ENCODE results near the gene ATP5MG.

ATP5MG gene

GRCh38 chr11:118447423-118447822 is 46.0 kb downstream of the ATP5MG start:
- H3K4me2 ChIP-seq (ENCODE audit: low read length): no peak overlapping the region
- no peak overlapping the region for H3K4me3 ChIP-seq (ENCODE audit: low read length)
- no peak overlapping the region for H3K9ac ChIP-seq (ENCODE audit: low read depth, low read length)
- H3K4me1 ChIP-seq (ENCODE audit: control insufficient read depth, insufficient read depth, low read length): peaks cover 8% of the 10 kb centered on the region
- no peaks in the 10 kb centered on the region for H3K27me3 ChIP-seq (ENCODE audit: control insufficient read depth, insufficient read depth, low read length)
- peaks cover 6% of the 10 kb centered on the region for H3K36me3 ChIP-seq (ENCODE audit: insufficient read depth, low read length)
- H3K9me3 ChIP-seq (replicated peaks; ENCODE audit: low read length): no peaks in the 10 kb centered on the region

- Histone ChIP-seq H3K36me3 (ENCODE audit: insufficient read depth, low read length) (peaks cover 6% of the 10 kb centered on the region), H3K9me3 (replicated peaks; ENCODE audit: low read length) (no peaks in the 10 kb centered on the region), H3K4me1 (ENCODE audit: control insufficient read depth, insufficient read depth, low read length) (peaks cover 8% of the 10 kb centered on the region), H3K4me2 (ENCODE audit: low read length) (no peak overlapping the region), H3K9ac (ENCODE audit: low read depth, low read length) (no peak overlapping the region), H3K4me3 (ENCODE audit: low read length) (no peak overlapping the region), H3K27me3 (ENCODE audit: control insufficient read depth, insufficient read depth, low read length) (no peaks in the 10 kb centered on the region)
Measured at GRCh38 chr11:118448294-118448693, 46.9 kb downstream of the ATP5MG start.

- Histone ChIP-seq H3K4me3 (ENCODE audit: low read length) (no peak overlapping the region), H3K36me3 (ENCODE audit: insufficient read depth, low read length) (peaks cover 6% of the 10 kb centered on the region), H3K9ac (ENCODE audit: low read depth, low read length) (no peak overlapping the region), H3K9me3 (replicated peaks; ENCODE audit: low read length) (no peaks in the 10 kb centered on the region), H3K27me3 (ENCODE audit: control insufficient read depth, insufficient read depth, low read length) (no peaks in the 10 kb centered on the region), H3K4me2 (ENCODE audit: low read length) (no peak overlapping the region), H3K4me1 (ENCODE audit: control insufficient read depth, insufficient read depth, low read length) (peaks cover 8% of the 10 kb centered on the region)
Measured at GRCh38 chr11:118449316-118449918, 48.0 kb downstream of the ATP5MG start.

GRCh38 chr11:118450451-118450850 is 49.0 kb downstream of the ATP5MG start:
- H3K27me3 ChIP-seq (ENCODE audit: control insufficient read depth, insufficient read depth, low read length): no peaks in the 10 kb centered on the region
- no peak overlapping the region for H3K4me2 ChIP-seq (ENCODE audit: low read length)
- H3K4me3 ChIP-seq (ENCODE audit: low read length): no peak overlapping the region
- H3K36me3 ChIP-seq (ENCODE audit: insufficient read depth, low read length): peaks cover 6% of the 10 kb centered on the region
- H3K4me1 ChIP-seq (ENCODE audit: control insufficient read depth, insufficient read depth, low read length): peaks cover 8% of the 10 kb centered on the region
- H3K9ac ChIP-seq (ENCODE audit: low read depth, low read length): no peak overlapping the region
- no peaks in the 10 kb centered on the region for H3K9me3 ChIP-seq (replicated peaks; ENCODE audit: low read length)

All from skeletal muscle satellite cell (primary cell).